BE2C (cell line): ENCODE data around the gene DGKA.
A peak's percentile ranks its signal among the peaks of the same experiment; 100 is the strongest.
"Not testable (repeated sequence)": the region's sequence is repeated elsewhere in the genome, so short reads cannot be mapped to it uniquely, and the experiment has no call there.

Experiments used
- DNase-seq: peaks from one replicate; pipeline ENCODE4 v3.0.0-alpha.2; 2020
- H3K27me3 ChIP-seq: fragments of 250-450 bp; sonication (Bioruptor Pico); 2 replicates; pipeline ENCODE4 v1.5.1; 2020; ENCODE audit warnings: mild to moderate bottlenecking
- H3K36me3 ChIP-seq: fragments of 250-450 bp; sonication (Bioruptor Pico); 2 replicates; pipeline ENCODE4 v1.5.1; 2020; ENCODE audit warnings: mild to moderate bottlenecking
- H3K4me1 ChIP-seq: fragments of 250-450 bp; sonication (Bioruptor Pico); 2 replicates; pipeline ENCODE4 v1.5.1; 2020
- H3K4me3 ChIP-seq: 2 replicates; pipeline ENCODE4 v1.5.1; 2011; ENCODE audit warnings: low read depth, low read length
- H3K9me3 ChIP-seq: fragments of 250-450 bp; sonication (Bioruptor Pico); 2 replicates; pipeline ENCODE4 v1.5.1; 2020
- TF ChIP-seq, protein P1 (sequence below): IDR thresholded peaks from 2 replicates; pipeline ENCODE4 v1.5.1; 2012; ENCODE audit warnings: mild to moderate bottlenecking, low read depth, low read length

DGKA gene

DNA sequence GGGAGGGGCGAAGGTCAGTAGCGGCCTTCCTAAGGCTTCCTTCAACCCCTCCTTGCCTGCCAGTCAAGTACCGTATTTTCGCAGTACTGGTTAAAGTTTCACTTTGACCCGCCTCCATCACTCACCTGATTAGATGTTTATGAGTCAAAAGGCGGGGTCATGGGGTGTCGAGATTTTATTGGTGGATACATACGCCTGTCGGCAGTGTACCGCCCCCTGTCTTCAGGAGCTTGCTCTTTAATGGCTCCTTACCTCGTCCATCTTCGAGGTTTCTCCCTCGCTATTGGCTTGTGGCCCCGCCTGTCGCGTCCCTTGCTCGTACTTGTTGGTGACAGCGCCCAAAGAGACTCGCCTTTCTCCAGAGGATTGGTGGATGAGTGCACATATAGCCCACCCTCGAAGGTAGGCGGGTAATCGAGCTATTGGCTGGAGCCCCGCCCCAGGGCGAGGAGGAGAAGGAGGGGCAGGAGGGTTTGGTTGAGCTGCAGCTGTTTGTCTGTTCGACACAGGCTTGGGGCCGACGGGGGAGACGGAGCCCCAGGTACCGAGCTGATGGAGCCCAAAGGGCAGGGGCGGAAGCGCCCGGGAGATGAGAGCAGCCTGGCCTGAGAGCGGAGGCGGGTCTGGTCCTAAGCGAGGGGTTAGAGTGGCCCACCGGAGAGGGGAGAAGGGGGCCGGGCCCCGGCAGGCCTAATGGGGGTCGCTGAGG is 42.8 kb downstream of the DGKA start, which contains the start of gene RAB5B:
Gene RAB5B, plus strand, starts transcription at position 480 of the 709 bp plus-strand sequence. CDS start 12,883 bp downstream, outside the sequence.
- Histone ChIP-seq H3K27me3 (no peaks in the 10 kb centered on the region), H3K4me1 (no peaks in the 10 kb centered on the region), H3K9me3 (no peaks in the 10 kb centered on the region), H3K36me3 (no peaks in the 10 kb centered on the region), H3K4me3 (peak within 1 kb of the TSS; percentile 91)
- DNase-seq, result peak; percentile 99
- TF ChIP-seq, protein P1, sequence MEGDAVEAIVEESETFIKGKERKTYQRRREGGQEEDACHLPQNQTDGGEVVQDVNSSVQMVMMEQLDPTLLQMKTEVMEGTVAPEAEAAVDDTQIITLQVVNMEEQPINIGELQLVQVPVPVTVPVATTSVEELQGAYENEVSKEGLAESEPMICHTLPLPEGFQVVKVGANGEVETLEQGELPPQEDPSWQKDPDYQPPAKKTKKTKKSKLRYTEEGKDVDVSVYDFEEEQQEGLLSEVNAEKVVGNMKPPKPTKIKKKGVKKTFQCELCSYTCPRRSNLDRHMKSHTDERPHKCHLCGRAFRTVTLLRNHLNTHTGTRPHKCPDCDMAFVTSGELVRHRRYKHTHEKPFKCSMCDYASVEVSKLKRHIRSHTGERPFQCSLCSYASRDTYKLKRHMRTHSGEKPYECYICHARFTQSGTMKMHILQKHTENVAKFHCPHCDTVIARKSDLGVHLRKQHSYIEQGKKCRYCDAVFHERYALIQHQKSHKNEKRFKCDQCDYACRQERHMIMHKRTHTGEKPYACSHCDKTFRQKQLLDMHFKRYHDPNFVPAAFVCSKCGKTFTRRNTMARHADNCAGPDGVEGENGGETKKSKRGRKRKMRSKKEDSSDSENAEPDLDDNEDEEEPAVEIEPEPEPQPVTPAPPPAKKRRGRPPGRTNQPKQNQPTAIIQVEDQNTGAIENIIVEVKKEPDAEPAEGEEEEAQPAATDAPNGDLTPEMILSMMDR, result no peak

DNA sequence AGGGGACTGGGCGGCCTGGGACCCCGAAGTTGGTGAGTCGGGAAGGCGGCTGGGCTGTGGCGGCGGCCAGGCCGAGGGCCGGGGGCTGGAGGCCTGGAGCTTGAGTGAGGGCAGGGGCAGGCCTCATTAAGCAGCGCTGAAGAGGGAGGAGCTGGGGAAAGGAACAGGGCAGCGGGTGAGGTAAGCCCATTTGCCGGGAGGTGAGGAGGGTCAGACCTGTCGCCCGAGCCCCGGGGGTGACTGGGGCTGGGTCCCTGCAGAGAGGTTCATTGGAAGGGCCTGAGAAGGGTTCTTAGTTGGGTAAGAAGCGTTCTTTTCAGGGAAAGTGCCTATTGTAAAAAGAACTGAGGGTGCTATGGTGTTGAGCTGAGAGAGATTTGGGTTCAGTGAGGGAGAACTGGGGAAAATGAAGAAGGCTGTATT is 43.4 kb downstream of the DGKA start:
- Histone ChIP-seq H3K4me1 (no peaks in the 10 kb centered on the region), H3K4me3 (peak overlapping the region; percentile 91), H3K27me3 (no peaks in the 10 kb centered on the region), H3K36me3 (no peaks in the 10 kb centered on the region), H3K9me3 (no peaks in the 10 kb centered on the region)
- TF ChIP-seq, protein P1, result no peak
- DNase-seq, result peak; percentile 39

DNA sequence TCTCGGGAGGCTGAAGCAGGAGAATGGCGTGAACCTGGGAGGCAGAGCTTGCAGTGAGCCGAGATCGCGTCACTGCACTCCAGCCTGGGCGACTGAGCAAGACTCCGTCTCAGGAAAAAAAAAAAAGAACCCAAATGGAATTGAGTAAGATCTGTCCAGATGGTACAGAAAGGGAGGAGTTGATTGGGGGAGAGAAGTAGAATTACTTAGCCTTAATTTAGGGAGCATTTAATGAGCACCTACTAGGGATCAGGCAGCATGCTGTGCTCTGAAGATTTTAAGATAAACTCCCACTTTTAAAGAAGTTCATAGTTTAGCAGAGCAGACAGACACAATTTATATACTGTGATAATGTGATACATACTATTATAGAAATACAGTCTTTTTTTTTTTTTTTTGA is 47.4 kb downstream of the DGKA start:
- no peaks in the 10 kb centered on the region for H3K4me1 ChIP-seq
- TF ChIP-seq, protein P1, result no peak
- H3K9me3 ChIP-seq, result no peaks in the 10 kb centered on the region
- DNase-seq, result no peak
- H3K4me3 ChIP-seq, result no peak overlapping the region
- no peaks in the 10 kb centered on the region for H3K27me3 ChIP-seq
- no peaks in the 10 kb centered on the region for H3K36me3 ChIP-seq

DNA sequence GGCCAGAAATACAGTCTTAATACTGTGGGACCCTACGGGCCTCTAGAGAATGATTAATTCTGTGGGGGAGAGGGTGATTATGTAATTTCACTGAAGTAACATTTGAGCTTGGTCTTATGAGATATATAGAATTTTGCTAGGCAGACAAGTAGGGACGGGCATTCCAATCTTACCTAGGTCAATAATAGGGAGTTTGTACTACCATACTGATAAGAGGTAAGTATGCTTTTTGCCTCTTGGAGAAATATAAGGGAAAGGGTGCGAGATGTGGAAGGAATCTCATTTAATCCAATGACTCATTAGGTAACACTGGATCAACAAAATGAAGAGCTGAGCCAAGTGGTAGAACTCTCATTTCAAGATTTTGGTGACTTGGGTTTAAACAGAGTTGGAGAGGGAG is 48.1 kb downstream of the DGKA start:
- Histone ChIP-seq H3K27me3 (no peaks in the 10 kb centered on the region), H3K4me1 (no peaks in the 10 kb centered on the region), H3K36me3 (no peaks in the 10 kb centered on the region)

DNA sequence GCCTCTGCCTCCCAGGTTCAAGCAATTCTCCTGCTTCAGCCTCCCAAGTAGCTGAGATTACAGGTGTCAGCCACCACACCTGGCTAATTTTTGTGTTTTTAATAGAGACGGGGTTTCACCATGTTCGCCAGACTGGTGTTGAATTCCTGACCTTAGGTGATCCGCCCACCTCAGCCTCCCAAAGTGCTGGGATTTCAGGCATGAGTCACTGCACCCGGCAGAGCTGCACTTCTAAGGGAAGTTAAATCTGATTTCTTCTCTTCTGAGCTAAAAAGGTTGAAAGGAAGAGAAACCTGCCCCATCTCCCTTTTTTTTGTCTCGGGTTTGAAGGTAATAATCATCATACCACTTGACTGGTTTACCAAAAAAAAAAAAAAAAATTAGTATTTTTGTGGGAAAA is 50.9 kb downstream of the DGKA start:
- not testable (repeated sequence) for H3K4me3 ChIP-seq, H3K9me3 ChIP-seq, H3K4me1 ChIP-seq, DNase-seq, H3K36me3 ChIP-seq, H3K27me3 ChIP-seq

More for the DNA sequence above, 48.1 kb downstream of the DGKA start:
- no peak for DNase-seq
- H3K4me3 ChIP-seq, result no peak overlapping the region
- TF ChIP-seq, protein P1, result no peak
- no peaks in the 10 kb centered on the region for H3K9me3 ChIP-seq

DNA sequence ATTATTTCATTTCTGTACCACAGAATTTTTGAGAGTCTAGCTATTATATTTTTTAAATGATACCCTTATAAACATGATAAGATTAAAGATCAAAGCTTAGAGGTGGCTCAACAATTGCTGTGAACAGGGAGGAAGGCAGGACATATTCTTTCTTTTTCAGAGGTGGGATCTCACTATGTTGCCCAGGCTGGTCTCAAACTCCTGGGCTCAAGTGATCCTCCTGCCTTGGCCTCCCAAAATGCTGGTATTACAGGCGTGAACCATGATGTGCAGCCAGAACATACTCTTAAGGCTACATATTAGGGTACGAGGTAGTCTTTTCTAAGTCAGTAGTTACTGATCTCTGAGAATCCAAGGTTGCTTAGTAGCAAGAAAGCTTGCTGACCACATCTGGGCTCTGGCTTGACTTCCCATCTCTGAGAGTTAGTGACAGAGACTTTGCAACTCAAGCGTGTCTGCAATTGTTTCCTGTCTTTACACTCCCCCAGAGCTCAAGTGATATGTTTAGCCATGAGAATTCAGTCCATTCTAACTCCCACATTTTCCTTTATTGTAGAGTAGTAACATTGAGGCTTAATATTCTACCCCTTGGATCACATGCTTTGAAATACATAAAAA is 51.5 kb downstream of the DGKA start:
- Histone ChIP-seq H3K4me3 (no peak overlapping the region), H3K27me3 (no peaks in the 10 kb centered on the region), H3K4me1 (no peaks in the 10 kb centered on the region), H3K36me3 (no peaks in the 10 kb centered on the region), H3K9me3 (no peaks in the 10 kb centered on the region)
- TF ChIP-seq, protein P1, result no peak
- DNase-seq, result no peak
